Activated gamma-delta T cell treated with Interleukin-2 at 50 U/mL for 16 hours (primary cell): ENCODE data around the gene CDHR3.

Experiments used
- DNase-seq: peaks from one replicate; pipeline ENCODE4 v3.0.0-alpha.2; 2020

Gene CDHR3

GRCh38 chr7:106029941-106030340, 66.9 kb downstream of the CDHR3 start:
- no peak for DNase-seq

GRCh38 chr7:106031300-106032035, 68.4 kb downstream of the CDHR3 start:
- no peak for DNase-seq

DNA sequence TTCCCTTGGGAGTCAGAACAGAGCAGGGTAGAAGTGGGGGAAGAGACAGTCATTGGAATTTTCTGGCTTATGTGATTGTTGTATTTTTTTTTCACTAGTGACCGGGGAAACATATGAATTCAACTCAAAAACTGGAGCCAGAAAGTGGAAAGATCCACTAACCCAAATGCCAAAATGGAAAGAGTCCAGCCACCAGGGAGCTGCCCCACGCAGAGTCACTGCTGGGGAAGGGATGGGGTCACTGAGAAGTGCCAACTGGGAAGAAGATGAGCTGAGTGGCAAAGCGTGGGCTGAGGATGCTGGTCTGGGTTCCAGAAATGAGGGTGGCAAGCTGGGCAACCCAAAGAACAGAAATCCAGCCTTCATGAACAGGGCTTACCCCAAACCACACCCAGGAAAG, 69.2 kb downstream of the CDHR3 start:
- DNase-seq = no peak

- DNase-seq = no peak
Observed at GRCh38 chr7:106033735-106034134, 70.7 kb downstream of the CDHR3 start.

DNA sequence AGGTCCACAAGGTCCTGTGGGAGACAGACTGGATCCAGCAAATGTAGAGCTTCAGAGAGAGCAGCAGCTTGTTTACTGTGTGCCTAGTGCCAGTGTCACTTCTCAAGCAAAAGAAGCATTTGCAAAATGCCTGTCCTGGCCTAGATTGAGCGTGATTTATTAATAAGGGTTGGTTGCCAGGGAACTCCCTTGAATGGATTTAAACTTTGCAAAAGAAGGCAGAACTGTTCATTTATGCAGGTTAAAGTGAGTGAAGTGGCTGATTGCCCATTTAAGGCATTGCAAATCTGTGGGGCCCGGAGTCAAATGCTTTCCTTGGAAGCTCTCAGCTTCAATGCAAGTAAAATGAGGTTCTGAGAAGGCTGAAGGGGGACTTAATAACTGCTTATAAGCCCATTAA, 71.3 kb downstream of the CDHR3 start:
- no peak for DNase-seq

DNA sequence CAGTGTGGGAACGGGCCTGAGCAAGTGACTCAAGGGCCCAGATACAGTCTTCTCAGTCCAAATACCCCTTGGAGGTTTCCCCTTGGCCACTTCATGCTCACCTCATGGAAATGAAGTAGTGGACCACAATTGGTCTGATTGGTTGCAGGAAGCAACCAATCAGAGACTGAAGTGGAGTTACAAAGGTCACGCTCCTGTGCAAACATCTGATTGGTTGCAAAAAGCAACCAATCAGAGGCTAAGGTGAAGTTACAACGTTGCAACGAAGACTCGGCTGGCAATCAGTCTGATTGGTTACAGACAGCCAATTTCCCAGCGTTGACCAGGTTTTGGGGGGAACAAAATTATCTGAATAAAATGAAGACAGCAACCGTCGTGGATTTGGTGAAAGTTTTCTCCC, 72.5 kb downstream of the CDHR3 start:
- DNase-seq = no peak

DNA sequence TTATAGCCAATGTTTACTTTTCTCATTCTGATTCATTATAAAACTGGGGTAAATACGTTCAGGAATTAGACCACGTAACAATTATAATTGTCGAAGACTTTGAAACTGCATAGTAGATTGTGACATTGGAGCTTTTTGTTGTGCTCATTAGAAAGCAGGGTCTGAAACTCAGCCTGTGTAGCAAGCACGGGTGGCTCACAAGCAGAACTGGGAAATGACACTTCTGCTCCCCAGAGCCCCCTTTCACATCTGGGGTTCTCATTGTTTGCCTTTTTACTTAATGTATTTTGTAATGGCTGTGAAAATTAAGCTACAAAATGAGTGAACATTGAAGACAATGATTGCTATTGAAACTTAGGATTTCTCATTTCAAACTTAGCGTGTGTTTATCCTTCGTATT, 72.9 kb downstream of the CDHR3 start:
- DNase-seq = no peak

DNA sequence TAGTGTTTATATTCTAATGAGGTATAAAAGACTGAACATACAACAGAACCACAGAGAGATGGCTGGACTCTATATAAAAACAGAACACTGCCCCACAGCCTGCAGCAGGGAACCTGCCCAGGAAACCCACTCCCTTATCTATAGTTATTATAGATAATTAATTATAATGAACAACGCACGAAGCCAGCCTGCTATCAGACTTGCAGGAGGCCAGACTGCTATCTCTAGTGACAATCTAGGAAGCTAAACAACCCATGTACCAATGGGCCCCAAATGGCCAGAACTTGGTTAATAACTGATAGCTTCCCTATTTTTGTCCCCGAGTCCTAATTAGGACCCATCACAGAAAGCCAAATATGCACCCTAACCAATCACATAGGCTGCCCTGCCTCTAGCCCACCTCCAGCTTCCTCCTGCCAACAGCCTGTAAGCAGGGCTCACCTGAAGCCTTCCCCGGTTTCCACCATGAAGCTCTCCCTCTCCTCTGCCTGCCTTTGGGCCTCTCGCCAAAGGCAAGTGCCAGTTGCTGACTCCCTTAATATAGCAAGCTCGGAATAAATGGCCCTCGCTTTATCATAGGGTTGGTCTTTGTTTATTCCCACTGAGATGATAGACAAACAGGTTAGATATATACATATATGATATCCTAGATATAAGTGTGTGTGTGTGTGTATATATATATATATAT, 74.6 kb downstream of the CDHR3 start:
- no peak for DNase-seq

GRCh38 chr7:106038289-106038688, 75.2 kb downstream of the CDHR3 start:
- no peak for DNase-seq

DNA sequence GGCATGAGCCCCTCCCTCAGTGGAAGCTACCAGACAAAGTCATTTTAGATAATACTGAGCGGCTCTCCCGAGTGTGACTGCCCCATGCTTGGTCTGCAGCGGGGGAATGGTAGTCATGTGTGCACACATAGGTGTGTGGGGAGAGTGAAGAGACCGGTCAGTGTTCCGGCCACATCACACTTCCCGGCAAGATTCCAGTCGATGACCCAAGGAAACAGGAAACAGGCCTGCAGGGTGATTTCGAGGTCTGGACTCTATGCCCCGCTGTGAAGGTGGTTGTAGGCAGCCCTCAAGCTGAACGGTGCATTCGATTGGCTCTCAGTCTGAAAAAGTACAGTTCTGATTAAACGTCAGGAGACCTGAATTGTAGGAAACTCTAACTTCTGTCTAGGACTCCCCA, 75.9 kb downstream of the CDHR3 start:
- DNase-seq = no peak

GRCh38 chr7:106039486-106040060, 76.5 kb downstream of the CDHR3 start:
- no peak for DNase-seq

DNA sequence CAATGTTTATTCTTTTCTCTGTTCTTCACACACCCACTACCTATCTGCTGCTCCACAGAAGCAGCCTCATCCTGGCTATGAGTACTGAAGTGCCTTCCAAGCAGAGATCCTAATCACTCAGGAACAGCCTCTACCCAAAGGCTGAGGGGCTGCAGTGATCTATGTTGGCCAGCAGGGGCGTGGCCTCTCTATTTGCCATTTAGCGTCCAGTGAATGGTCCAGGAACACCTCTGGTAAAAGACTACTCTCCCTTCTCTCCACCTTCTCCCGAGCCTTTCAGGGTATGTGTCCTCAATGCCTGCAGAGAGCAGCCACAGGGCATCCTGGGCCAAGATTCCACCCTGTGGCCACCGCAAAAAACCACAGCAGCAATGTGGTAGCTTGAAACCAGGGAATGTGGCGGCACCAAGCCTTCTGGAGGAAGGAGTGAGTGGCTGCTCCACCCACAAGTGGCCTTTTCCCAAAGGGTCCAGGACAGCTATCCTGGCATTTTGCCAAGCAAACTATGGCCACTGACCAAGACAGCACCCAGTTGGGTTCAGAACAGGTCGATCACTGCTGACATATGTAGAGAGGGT, 78.2 kb downstream of the CDHR3 start:
- DNase-seq = peak; percentile 19

DNA sequence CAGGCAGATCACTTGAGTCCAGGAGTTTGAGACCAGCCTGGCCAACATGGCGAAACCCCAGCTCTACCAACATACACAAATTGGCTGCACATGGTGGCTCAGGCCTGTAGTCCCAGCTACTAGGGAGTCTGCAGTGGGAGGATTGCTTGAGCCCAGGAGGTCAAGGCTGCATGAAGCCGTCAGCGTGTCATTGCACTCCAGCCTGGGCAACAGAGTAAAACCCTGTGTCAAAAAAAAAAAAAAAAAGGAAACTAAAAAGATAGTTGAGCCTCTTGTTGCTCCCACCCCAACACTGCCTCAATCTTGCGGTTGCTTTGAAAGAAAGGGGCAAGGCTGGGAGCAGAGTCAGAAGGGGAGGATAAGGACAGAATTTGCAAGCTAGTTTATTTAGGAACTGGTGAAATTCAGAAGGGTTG, 79.1 kb downstream of the CDHR3 start:
- DNase-seq = no peak

DNA sequence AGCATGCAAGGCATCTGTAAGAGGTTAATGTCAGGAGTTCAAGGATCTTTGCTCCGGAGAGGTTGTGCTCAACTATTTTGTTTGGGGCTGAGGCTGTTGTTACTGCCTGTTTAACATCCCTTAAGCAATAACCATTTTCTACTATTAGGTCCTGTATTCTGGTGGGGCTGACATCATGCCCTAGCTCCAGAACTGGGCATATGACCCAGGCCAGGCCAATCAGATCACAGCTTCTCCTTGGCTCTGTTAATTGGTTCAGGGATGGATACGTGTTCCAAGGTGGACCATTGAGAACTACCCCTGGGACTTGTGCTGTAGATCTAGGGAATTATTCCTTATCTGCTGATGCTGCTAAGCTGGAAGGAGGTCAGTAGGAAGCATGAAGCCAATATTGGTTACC, 82.1 kb downstream of the CDHR3 start:
- DNase-seq = no peak

GRCh38 chr7:106045586-106045985, 82.5 kb downstream of the CDHR3 start:
- DNase-seq = no peak

DNA sequence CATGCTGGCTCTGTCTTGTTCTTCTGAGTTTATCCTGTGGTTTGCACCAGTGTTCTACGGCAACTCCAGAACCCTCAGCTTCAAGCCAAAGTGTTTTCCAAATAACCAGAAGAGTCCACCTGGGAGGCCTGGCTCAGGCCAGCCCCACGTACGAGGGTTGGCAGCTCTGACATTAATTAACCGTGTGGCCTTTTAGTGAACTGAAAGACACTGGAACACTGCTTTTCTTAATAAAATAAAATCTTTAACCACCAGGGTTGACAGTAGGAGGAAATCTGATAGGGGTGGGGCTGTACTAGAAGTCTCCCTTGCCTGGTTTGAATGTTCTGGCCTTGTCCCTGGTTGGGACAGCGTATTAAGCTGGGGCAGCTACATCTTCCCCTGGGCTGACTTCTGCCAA, 84.1 kb downstream of the CDHR3 start:
- DNase-seq = no peak

- DNase-seq = no peak
Observed at GRCh38 chr7:106047818-106048705, 85.0 kb downstream of the CDHR3 start.

DNA sequence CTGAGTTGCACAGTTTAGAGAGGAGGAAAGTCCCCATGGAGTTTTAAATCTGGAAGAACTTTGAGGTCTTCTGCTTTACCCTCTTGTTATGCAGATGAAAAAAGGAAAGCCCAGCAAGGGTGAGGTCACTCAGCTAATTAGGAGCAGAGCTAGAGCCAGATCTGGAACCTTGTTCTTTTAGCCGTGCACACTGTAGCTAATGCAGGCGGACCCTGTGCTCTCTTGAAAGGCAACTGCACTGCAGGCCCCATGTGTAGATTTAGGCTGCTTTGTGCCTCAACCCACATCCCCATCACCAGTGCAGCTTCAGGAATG, 85.6 kb downstream of the CDHR3 start:
- no peak for DNase-seq

- no peak for DNase-seq
Observed at GRCh38 chr7:106049139-106049752, 86.2 kb downstream of the CDHR3 start.

DNA sequence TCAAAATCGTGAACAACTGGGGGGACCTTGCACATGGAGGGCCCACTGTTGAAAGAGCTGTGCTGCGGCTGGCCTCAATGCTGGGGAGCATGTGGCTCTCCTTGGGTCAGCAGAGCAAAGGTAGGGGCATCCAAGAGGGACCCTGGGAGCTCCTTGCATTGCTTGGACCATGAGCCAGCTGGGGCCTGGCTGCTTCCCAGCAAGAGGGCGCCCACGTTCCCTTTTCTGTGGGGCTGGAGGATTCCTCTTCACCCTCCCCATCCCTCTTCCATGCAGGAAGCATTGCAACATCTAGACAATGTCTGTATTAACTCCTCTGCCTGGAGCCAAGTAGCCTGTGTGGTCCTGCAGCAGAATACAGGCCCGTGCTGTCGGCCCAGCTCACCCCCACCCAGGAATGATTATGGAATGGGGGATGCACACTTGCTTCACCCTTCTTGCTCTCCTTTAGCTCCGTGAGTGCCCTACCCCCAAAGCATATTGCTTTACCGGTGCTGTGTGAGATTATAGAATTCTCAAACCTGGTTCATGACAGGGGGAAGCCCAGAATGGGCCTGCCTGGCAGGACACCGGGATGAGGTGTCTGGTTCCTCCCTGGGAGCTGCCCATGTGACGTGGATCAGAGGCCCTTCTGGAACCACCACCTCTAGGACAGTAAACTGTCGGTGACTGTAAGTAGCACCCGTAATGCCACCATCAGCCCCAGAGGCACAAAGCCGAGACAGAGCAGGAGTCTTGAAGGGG, 87.1 kb downstream of the CDHR3 start:
- DNase-seq = no peak

DNA sequence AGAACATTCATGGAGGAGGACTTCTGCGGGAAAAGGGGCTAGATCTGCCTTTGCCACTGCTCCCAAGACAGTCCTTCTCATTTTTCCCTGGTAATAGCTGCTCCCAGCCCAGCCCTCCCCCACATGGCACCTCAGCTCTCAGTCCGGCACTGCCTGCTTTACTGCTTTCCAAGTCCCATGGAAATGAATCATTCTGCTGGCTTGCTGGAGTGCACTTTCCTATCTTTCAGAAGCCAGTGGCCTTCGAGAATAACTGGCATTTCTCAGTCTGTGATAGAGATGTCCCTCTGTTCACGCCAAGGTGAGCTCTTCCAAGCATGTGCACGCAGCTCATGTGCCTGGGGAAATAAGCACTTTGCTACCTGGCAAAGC, 87.7 kb downstream of the CDHR3 start:
- DNase-seq = no peak

GRCh38 chr7:106052681-106053080, 89.6 kb downstream of the CDHR3 start:
- DNase-seq = no peak
